ENCODE measurements around the gene HAUS7.

Gene HAUS7

GRCh38 chrX:153482376-153483015, 12.1 kb upstream of the HAUS7 start:
- no peak for TF ChIP-seq JUND (IDR thresholded peaks at IDR 0.05; ENCODE audit: low read depth)
- in situ Hi-C loops (cut with HindIII; ENCODE audit: low pct_unique_long_range_greater_than_20kb, low sequenced_read_pairs) = no loop called here
- DNase-seq (ENCODE audit: low read depth in 1 of 2, low spot score in 1 of 2) = no peak

- in situ Hi-C loops (cut with HindIII; ENCODE audit: low pct_unique_long_range_greater_than_20kb, low sequenced_read_pairs) = no loop called here
- DNase-seq (ENCODE audit: low read depth in 1 of 2, low spot score in 1 of 2) = no peak
- TF ChIP-seq JUND (IDR thresholded peaks at IDR 0.05; ENCODE audit: low read depth) = no peak
Measured at GRCh38 chrX:153481043-153481442, 10.7 kb upstream of the HAUS7 start.

- DNase-seq (ENCODE audit: low read depth in 1 of 2, low spot score in 1 of 2) = no peak
- in situ Hi-C loops (cut with HindIII; ENCODE audit: low pct_unique_long_range_greater_than_20kb, low sequenced_read_pairs) = no loop called here
- no peak for TF ChIP-seq JUND (IDR thresholded peaks at IDR 0.05; ENCODE audit: low read depth)
Measured at GRCh38 chrX:153478746-153479145, 8.4 kb upstream of the HAUS7 start.

- in situ Hi-C loops (cut with HindIII; ENCODE audit: low pct_unique_long_range_greater_than_20kb, low sequenced_read_pairs) = no loop called here
Measured at GRCh38 chrX:153477901-153478300, 7.5 kb upstream of the HAUS7 start.

GRCh38 chrX:153477364-153477857, 7.0 kb upstream of the HAUS7 start:
- in situ Hi-C loops (cut with HindIII; ENCODE audit: low pct_unique_long_range_greater_than_20kb, low sequenced_read_pairs) = no loop called here
- no peak for DNase-seq (ENCODE audit: low read depth in 1 of 2, low spot score in 1 of 2)
- no peak for TF ChIP-seq JUND (IDR thresholded peaks at IDR 0.05; ENCODE audit: low read depth)

More at GRCh38 chrX:153477901-153478300, 7.5 kb upstream of the HAUS7 start:
- TF ChIP-seq JUND (IDR thresholded peaks at IDR 0.05; ENCODE audit: low read depth) = no peak
- DNase-seq (ENCODE audit: low read depth in 1 of 2, low spot score in 1 of 2) = no peak

- no peak for DNase-seq (ENCODE audit: low read depth in 1 of 2, low spot score in 1 of 2)
- TF ChIP-seq JUND (IDR thresholded peaks at IDR 0.05; ENCODE audit: low read depth) = no peak
- in situ Hi-C loops (cut with HindIII; ENCODE audit: low pct_unique_long_range_greater_than_20kb, low sequenced_read_pairs) = no loop called here
Measured at GRCh38 chrX:153476666-153477363, 6.4 kb upstream of the HAUS7 start.

GRCh38 chrX:153475751-153476281, 5.4 kb upstream of the HAUS7 start:
- no peak for DNase-seq (ENCODE audit: low read depth in 1 of 2, low spot score in 1 of 2)
- in situ Hi-C loops (cut with HindIII; ENCODE audit: low pct_unique_long_range_greater_than_20kb, low sequenced_read_pairs) = no loop called here
- no peak for TF ChIP-seq JUND (IDR thresholded peaks at IDR 0.05; ENCODE audit: low read depth)

GRCh38 chrX:153475271-153475670, 4.9 kb upstream of the HAUS7 start:
- no peak for TF ChIP-seq JUND (IDR thresholded peaks at IDR 0.05; ENCODE audit: low read depth)
- in situ Hi-C loops (cut with HindIII; ENCODE audit: low pct_unique_long_range_greater_than_20kb, low sequenced_read_pairs) = no loop called here
- no peak for DNase-seq (ENCODE audit: low read depth in 1 of 2, low spot score in 1 of 2)

GRCh38 chrX:153474718-153475117, 4.3 kb upstream of the HAUS7 start:
- in situ Hi-C loops (cut with HindIII; ENCODE audit: low pct_unique_long_range_greater_than_20kb, low sequenced_read_pairs) = no loop called here
- no peak for DNase-seq (ENCODE audit: low read depth in 1 of 2, low spot score in 1 of 2)
- no peak for TF ChIP-seq JUND (IDR thresholded peaks at IDR 0.05; ENCODE audit: low read depth)

- in situ Hi-C loops (cut with HindIII; ENCODE audit: low pct_unique_long_range_greater_than_20kb, low sequenced_read_pairs) = no loop called here
- TF ChIP-seq JUND (IDR thresholded peaks at IDR 0.05; ENCODE audit: low read depth) = no peak
Measured at GRCh38 chrX:153474266-153474665, 3.9 kb upstream of the HAUS7 start.

GRCh38 chrX:153473126-153473525, 2.8 kb upstream of the HAUS7 start:
- DNase-seq (ENCODE audit: low read depth in 1 of 2, low spot score in 1 of 2) = no peak
- TF ChIP-seq JUND (IDR thresholded peaks at IDR 0.05; ENCODE audit: low read depth) = no peak
- in situ Hi-C loops (cut with HindIII; ENCODE audit: low pct_unique_long_range_greater_than_20kb, low sequenced_read_pairs) = no loop called here

More at GRCh38 chrX:153474266-153474665, 3.9 kb upstream of the HAUS7 start:
- no peak for DNase-seq (ENCODE audit: low read depth in 1 of 2, low spot score in 1 of 2)

- TF ChIP-seq JUND (IDR thresholded peaks at IDR 0.05; ENCODE audit: low read depth) = no peak
- in situ Hi-C loops (cut with HindIII; ENCODE audit: low pct_unique_long_range_greater_than_20kb, low sequenced_read_pairs) = no loop called here
- DNase-seq (ENCODE audit: low read depth in 1 of 2, low spot score in 1 of 2) = no peak
Measured at GRCh38 chrX:153471663-153472280, 1.4 kb upstream of the HAUS7 start.

All from T47D (cell line).